Measurements from ENCODE around the gene CNTNAP4. TPM values are rescaled to one million over a fixed set of nuclear protein-coding genes. Genes with fewer than 3 reads are reported as not detected.

Gene CNTNAP4
- polyA plus RNA-seq, 1 donor (not counting 4 experiments of a cell fraction or from before 2014, with no cell fraction given): 0.08 TPM

- H3K27me3 ChIP-seq (ENCODE audit: control insufficient read depth, extremely low read depth, insufficient read depth, low read length): no peaks in the 10 kb centered on the region
Measured at GRCh38 chr16:76445815-76446214, 168.6 kb downstream of the CNTNAP4 start.

DNA sequence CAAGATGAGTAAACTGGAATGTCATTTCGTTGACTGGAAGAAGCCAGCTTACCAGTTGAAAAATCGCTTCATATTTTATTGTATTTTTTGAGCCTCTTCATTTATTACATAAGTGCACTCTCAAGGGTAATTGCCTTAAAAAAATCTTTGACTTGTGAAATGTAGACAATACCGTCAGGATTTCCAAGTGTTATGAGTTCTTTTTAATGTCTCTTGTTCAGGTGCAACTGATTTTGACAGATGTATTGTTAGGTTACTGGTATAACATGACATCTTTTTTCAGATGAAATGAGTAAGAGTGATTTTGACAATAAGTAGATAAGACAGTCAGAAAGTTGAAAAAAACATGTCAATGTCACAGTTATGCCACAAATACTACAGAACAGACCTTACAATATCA lies 169.1 kb downstream of the CNTNAP4 start:
- dilution Hi-C loops (cut with MboI; ENCODE audit: extremely low pct_ligation_motif_present, low sequenced_read_pairs): no loop called here
- H3K79me2 ChIP-seq (ENCODE audit: control insufficient read depth, insufficient read depth, low read length): no peaks in the 10 kb centered on the region
- FAIRE-seq (no peak), DNase-seq (ENCODE audit: low read depth, low spot score) (no peak)
- H3K4me2 ChIP-seq (ENCODE audit: control insufficient read depth, extremely low read depth, insufficient read depth, low read depth, low read length): no peak overlapping the region
- H2AFZ ChIP-seq (ENCODE audit: control insufficient read depth, low read length): no peak overlapping the region
- H3K36me3 ChIP-seq (ENCODE audit: control insufficient read depth in 2 of 2, extremely low read depth in 1 of 2, insufficient read depth in 2 of 2, low read length in 2 of 2): no peaks in the 10 kb centered on the region
- H3K4me1 ChIP-seq (ENCODE audit: control insufficient read depth, extremely low read depth, insufficient read depth, low read length): no peaks in the 10 kb centered on the region
- H3K27me3 ChIP-seq (ENCODE audit: control insufficient read depth, extremely low read depth, insufficient read depth, low read length): no peaks in the 10 kb centered on the region
- no peaks in the 10 kb centered on the region for H3K9me3 ChIP-seq (ENCODE audit: control insufficient read depth, low read depth, low read length)
- no peak for TF ChIP-seq CTCF (optimal IDR thresholded peaks at IDR 0.05 in 1 of 3, IDR thresholded peaks at IDR 0.05 in 1 of 3, conservative IDR thresholded peaks at IDR 0.05 in 1 of 3; ENCODE audit: extremely low read depth in 1 of 3, insufficient read depth in 2 of 3, low read length in 3 of 3)
- TF ChIP-seq EZH2 (IDR thresholded peaks at IDR 0.05; ENCODE audit: low read length): no peak
- no peaks in the 10 kb centered on the region for H3K9me1 ChIP-seq (ENCODE audit: control insufficient read depth, extremely low read depth, insufficient read depth, low read length)
- no peak overlapping the region for H3K27ac ChIP-seq (ENCODE audit: control insufficient read depth, insufficient read depth, low read length)
- H3K9ac ChIP-seq (ENCODE audit: control insufficient read depth, extremely low read depth, insufficient read depth, low read length): no peak overlapping the region
- no peaks in the 10 kb centered on the region for H4K20me1 ChIP-seq (ENCODE audit: control insufficient read depth, extremely low read depth, insufficient read depth, low read length)
- H3K4me3 ChIP-seq (ENCODE audit: control insufficient read depth in 2 of 3, extremely low read depth in 1 of 3, insufficient read depth in 2 of 3, low read depth in 1 of 3, low read length in 3 of 3): no peak overlapping the region

More at GRCh38 chr16:76445815-76446214, 168.6 kb downstream of the CNTNAP4 start:
- dilution Hi-C loops (cut with MboI; ENCODE audit: extremely low pct_ligation_motif_present, low sequenced_read_pairs): no loop called here
- no peak for FAIRE-seq
- DNase-seq (ENCODE audit: low read depth, low spot score): no peak
- no peak overlapping the region for H3K27ac ChIP-seq (ENCODE audit: control insufficient read depth, insufficient read depth, low read length)
- H3K4me2 ChIP-seq (ENCODE audit: control insufficient read depth, extremely low read depth, insufficient read depth, low read depth, low read length): no peak overlapping the region
- H3K79me2 ChIP-seq (ENCODE audit: control insufficient read depth, insufficient read depth, low read length): no peaks in the 10 kb centered on the region
- no peaks in the 10 kb centered on the region for H4K20me1 ChIP-seq (ENCODE audit: control insufficient read depth, extremely low read depth, insufficient read depth, low read length)
- no peak overlapping the region for H3K4me3 ChIP-seq (ENCODE audit: control insufficient read depth in 2 of 3, extremely low read depth in 1 of 3, insufficient read depth in 2 of 3, low read depth in 1 of 3, low read length in 3 of 3)
- H3K9me3 ChIP-seq (ENCODE audit: control insufficient read depth, low read depth, low read length): no peaks in the 10 kb centered on the region
- H3K9me1 ChIP-seq (ENCODE audit: control insufficient read depth, extremely low read depth, insufficient read depth, low read length): no peaks in the 10 kb centered on the region
- no peaks in the 10 kb centered on the region for H3K4me1 ChIP-seq (ENCODE audit: control insufficient read depth, extremely low read depth, insufficient read depth, low read length)
- TF ChIP-seq CTCF (optimal IDR thresholded peaks at IDR 0.05 in 1 of 3, IDR thresholded peaks at IDR 0.05 in 1 of 3, conservative IDR thresholded peaks at IDR 0.05 in 1 of 3; ENCODE audit: extremely low read depth in 1 of 3, insufficient read depth in 2 of 3, low read length in 3 of 3) (no peak), EZH2 (IDR thresholded peaks at IDR 0.05; ENCODE audit: low read length) (no peak)
- H3K9ac ChIP-seq (ENCODE audit: control insufficient read depth, extremely low read depth, insufficient read depth, low read length): no peak overlapping the region
- H2AFZ ChIP-seq (ENCODE audit: control insufficient read depth, low read length): no peak overlapping the region
- no peaks in the 10 kb centered on the region for H3K36me3 ChIP-seq (ENCODE audit: control insufficient read depth in 2 of 2, extremely low read depth in 1 of 2, insufficient read depth in 2 of 2, low read length in 2 of 2)

Data from keratinocyte (primary cell).